Left forelimb (tissue), 1 donor: ENCODE data around the gene AKAP13.

Experiments used
- DNase-seq: peaks from one replicate; pipeline ENCODE4 v3.0.0-alpha.2; 2018; ENCODE audit warnings: low spot score

AKAP13 gene

DNA sequence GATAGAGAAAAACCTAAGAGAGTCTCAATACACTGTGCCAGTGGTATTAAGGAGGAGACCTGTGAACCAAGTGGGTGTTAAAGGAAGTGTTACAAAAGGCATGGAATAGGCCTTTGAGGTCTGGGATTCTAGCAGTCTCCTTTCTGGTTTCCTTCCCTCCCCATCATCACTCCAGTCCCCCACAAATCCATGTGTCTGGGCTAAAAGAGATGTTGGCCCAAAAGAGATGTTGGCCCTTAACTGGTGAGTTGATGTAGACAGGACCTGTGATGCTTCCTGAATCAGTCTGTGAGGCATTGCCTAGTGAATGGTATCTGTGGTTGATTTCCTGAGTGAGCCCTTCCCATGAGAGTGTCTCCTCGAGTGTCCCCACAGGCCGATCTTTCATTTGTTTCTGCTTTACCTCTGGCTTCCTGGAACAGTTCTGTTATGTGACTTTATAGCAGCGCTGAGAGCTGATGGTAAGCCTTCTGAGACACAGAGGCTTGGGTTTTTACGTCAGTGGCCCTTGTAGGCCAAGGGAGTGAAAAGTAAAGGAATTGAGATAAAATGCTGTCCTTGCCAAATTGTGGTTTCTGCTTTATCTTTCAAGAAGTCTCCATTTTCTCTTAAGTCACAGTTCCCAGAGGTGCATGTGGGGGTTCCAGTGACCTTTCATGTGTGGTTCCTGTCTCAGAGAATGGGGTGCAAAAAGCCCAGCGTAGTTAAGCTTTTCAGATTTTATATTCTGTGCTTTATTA is 326.5 kb downstream of the AKAP13 start:
- no peak for DNase-seq

DNA sequence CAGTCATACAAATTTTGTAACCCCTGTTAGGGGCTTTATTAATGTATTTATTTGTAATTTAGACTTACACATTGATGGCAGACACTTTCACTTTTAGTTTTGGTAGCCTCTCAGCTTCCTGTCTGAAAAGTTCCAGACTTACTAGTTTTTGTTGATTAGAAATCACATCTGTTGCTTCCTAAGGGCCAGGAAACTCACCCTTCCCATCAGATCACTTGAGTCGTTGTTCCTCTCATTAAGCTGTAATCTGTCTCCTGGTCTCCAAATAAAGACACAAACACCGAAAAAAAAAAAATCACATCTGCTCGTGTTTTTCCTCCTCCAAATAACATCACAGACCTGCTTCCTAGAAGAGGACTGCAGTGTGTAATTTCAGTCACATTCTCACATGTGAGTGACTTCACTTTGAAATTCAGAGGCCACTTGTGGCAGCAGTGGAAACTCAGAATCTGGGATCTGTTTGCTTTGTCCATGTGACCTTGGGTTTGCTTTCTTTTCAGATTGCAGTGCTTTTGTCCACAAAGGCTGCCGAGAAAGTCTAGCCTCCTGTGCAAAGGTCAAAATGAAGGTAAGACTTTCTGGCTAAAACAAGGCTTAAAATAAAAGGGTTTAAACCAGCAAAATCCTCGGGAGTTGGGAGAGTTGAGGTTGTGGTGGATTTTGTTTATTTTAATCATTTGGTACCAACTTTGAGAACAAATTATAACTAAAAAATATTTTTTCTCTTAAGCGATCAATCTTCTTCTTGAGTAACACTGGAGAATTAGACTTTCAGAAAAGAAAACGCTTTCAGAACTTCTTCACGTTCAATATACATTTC is 327.3 kb downstream of the AKAP13 start:
- DNase-seq, result no peak

DNA sequence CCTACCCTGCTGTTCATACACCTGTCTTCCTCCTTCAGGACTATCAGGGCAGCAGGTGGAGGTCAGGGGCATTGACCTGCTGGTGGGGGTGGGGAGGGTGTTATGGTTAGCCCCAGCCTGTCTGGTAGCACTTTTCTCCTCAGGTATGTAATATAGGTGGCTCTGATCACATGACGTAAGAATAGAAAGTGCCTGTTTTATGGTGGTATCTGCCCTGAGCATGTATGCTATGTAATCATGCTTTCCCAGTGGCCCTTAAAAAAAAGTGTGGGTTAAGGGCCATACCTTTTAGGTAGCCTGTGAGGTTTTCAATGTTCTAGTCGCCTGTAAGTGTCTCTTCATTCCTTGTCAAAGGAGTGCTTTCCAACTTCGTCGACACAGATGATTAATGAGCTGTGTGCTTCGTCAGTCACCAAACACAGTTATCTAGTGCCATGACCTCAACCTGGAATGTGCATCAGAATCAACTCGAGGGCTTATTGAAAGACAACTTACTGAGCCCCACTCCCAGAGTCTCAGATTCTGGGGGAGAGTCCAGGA is 328.1 kb downstream of the AKAP13 start:
- DNase-seq, result no peak

DNA sequence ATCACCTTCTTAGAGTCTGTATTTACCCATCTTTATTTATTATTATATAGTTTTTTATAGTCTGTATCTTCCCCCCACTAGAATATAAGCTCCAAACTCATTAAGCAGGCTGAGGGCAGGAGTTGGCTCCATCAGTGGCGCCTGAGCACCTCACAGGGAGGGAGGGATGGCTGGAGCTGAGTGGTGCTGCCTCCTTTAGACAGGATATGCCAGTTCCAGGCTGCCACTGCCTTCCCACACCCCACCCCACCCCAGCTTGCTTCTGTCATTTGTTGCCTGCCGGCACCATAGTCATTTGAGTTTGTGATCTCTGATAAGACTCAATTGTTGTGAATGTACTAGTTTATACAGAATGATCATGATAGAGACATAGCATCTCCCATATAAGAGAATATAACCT is 328.8 kb downstream of the AKAP13 start:
- no peak for DNase-seq

DNA sequence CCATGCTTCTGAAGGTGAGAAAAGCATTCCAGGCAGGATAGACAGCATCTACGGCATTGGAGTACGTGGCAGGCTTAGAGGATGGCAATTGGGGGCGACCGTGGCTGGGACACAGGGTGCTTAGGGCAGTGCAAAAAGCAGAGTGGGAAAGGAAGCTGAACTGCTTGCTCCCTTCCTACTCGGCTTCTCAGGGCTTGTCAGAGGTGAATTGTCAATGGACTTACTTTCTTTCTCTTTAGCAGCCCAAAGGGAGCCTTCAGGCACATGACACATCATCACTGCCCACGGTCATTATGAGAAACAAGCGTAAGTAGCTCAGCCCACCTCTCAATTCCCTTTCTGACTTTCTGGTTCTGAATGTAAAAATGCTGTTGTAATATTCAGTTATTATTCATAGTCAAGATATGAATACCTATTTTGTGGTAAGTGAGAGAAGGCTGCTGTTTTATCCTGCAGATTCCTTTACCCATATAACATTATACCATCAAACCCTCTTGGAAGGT is 330.0 kb downstream of the AKAP13 start:
- DNase-seq, result no peak

DNA sequence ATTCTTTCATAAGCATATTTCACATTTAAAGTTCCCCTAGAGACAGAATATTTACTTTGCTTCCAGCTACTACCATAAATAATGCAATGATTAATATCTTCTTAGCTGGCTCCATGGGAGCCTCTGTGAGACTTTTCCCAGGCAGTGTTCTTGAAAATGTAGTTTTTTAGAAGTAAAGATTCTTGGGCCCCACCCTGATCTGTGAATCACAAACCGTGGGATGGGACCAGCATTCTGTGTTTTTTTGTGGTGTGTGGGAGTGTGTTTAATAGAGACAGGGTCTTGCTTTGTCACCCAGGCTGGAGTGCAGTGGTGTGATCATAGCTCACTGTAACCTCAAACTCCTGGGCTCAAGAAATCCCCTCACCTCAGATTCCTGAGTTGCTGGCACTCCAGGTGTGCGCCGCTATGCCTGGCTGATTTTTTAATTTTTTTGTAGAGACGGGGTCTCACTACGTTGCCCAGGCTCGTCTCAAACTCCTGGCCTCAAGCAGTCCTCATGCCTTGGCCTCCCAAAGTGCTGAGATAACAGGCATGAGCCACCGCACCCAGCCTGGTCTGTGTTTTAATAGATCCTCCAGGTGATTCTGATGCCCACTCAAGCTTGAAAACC is 331.3 kb downstream of the AKAP13 start:
- no peak for DNase-seq

DNA sequence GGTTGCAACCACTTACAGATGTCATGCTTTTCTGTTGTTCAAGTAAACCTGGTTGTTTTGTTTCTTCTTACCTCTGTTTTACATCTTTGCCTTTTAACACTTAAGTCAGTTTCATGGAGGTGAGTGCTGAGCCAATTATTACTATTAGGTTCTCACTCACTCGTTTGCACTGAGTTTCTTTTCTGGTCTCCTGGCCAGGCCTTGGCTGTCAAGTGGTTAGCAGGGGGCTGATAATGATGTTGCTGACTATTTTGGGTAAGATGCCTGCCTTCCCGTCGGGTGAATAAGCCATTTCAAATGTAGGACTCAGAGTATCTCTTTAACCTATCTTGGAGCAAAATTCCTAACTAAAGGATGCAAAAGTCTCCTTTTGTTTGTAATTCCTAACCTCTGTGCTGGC is 335.9 kb downstream of the AKAP13 start:
- no peak for DNase-seq

DNA sequence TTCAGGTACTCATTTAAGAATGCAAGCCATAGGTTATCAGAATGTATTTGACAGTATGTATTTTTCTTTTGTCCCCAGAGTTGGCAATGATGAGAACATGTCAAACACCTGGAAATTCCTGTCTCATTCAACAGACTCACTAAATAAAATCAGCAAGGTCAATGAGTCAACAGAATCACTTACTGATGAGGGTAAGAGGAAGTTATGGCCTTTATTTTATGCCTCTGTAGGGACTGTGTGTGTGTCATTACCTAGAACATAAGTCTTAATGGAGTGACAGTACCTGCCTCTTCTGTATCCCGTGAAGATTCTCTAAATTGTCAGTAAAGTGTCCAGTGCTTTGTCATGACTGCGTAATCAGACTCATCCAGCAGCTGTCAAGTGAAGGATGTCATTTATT is 336.8 kb downstream of the AKAP13 start:
- DNase-seq, result no peak

DNA sequence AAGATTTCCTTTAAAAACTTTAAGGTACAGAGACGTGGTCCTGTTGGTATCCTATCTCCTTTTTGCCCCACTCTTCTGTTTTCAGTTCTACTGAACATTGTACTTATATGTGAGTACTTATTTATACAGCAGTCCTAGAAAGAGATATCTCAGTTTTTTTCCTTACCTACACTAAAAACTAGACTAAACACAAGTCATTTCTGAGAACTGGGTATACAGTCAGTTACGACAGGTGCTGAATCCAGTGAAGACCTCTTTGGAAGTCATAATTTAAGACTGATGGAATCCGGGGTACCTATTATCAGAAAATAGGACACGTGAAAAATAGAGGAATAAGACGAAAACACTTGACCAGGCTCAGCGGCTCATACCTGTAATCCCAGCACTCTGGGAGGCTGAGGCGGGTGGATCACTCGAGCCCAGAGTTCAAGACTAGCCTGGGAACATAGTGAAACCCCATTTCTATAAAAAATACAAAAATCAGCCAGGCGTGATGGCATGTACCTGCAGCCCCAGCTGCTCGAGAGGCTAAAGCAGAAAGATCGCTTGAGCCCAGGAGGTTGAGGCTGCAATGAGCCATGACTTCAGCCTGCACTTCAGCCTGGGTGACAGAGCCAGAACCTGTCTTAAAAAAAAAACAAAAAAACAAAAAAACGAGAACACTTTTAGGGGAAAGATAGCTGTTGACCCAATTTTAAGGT is 338.0 kb downstream of the AKAP13 start:
- DNase-seq, result no peak

DNA sequence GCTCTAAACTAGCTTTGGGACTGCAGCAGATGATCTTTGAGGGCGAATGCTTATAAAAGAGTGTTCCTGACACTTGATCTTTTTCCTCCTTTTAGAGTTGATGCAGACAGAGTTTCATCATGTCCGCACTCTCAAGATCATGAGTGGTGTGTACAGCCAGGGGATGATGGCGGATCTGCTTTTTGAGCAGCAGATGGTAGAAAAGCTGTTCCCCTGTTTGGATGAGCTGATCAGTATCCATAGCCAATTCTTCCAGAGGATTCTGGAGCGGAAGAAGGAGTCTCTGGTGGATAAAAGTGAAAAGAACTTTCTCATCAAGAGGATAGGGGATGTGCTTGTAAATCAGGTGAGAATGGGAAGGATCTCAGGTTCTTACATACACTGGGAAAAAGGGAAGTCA is 338.6 kb downstream of the AKAP13 start:
- no peak for DNase-seq

DNA sequence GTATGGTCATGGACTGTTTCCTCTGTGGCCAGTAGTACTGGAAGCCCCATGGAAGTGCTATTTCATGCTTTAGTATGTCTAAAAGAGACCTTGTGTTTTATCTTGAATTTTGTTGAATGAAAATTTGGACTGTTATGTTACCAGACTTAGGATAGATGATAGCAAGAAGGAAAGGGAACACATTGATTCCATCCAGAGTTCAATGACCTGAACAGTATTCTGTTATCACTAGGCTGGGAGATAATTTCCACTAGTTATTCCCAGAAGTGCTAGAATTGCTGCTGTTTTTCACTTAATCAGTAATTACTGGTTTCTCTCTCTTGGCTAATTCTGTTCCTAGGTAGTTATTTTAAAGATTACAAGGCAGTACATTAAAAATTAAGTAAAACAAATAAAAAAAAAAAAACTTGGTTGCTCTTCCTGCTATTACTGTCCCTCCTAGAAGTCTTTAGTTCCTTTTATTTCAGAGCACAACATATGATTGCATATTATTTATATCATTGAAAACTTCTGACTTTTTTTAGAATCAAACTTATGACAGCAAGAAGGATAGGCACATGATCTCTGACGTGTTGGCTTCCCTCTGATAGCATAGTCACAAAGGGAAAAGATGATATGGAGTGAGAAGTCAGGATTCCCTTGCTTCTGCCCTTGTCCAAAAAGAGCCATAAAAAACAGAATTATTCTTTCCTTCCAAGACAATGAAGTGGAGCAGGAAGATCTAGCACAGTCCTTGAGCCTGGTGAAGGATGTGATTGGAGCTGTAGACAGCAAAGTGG is 342.2 kb downstream of the AKAP13 start:
- no peak for DNase-seq

DNA sequence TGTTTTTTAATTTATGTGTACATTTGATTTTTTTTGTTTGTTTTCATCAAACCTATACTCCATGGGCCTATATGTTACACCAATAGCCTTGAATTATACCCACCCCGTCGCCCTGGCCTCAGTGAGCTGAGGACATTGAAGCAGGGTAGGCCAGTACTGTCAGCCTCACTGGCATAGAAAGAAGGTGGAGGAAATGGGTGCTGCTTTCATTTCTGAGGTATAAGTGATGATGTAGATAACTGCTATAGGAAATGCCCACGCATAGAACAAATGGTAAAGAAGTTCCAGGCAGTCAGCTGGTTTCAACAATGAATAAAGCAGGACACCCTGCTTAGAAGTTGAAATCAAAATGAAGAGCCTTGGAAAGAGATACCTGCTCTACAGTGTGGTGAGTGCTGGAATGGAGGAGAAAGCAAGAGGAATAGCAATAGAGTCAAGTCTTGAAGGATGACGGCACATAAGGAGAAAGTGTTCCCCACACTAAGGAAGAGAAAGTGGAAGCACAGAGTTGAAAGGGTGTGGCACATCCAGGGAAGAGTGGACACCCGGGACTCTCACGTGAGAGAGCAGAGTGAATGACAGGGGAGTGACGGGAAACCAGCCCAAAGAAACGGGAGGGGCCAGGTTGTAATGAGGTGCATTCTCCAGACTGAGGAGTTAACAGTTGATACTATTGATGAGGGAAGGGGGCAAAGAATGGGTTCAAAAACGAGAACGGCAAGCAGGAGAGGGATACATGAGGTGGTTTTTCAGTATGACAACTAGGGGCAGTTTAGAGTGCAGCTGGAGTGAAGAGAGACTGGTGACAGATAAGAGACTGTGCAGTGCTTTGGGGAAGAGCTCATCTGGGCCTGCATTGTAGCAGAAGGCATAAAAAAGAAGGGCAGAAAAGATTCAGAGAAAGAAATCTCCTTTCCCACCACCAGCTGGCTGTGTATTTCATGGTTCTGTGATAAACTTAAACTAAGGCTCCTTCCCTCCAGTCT is 343.9 kb downstream of the AKAP13 start:
- DNase-seq, result no peak

DNA sequence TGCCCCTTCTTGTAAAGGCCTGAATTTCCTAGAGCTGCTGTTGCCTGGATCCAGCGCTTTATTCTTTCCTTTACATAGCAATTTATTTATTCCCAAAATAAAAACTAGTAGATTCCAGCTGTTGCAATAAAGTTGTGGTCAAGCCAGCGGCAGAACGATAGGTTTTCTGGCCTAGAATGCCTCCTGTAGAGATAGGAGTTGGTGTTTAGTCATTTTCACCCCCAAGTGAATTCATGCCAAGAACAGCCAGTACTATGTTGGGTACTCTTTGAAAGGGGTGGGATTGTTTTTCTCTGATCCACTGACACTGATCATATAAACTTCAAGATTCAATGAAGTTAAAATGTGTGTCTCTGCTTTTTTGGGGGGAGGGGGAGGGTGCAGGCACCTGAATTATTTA is 344.6 kb downstream of the AKAP13 start:
- no peak for DNase-seq

DNA sequence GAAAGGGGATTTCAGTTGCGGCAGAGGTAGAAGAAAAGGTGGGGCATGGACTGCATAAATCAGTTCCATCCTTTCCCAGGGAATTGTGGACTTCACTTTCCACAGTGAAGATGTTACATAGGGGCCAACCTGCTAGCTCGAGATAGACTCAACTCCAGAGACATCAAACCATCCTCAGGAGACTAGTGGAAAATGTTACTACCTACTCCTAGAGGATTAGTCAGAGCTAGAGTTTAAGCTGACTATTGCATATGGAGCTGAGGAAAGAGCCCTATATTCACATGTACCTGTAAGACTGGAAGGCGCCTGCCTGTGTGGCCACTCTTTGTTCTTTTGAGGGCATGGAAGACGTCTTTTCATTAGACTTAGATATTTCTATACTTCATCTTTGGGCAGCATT is 345.2 kb downstream of the AKAP13 start:
- DNase-seq, result no peak

DNA sequence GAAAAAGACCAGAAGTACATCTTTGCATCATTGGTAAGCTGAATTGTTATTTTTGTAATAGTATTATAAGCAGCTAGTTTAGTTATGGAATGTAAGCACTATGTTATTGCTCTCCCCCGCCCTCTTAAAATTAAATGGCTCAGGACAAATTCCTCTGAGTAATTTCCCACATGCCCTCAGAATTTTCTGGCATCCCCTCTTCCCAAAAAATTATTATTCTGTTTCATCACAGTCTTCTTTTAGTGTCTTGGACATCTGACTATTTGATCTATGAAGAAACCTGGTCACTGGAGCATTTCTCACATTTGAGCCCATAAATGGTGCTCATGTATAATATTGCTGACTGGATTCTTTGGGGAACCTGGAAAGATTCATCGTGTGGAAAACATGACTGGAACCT is 346.1 kb downstream of the AKAP13 start:
- no peak for DNase-seq

DNA sequence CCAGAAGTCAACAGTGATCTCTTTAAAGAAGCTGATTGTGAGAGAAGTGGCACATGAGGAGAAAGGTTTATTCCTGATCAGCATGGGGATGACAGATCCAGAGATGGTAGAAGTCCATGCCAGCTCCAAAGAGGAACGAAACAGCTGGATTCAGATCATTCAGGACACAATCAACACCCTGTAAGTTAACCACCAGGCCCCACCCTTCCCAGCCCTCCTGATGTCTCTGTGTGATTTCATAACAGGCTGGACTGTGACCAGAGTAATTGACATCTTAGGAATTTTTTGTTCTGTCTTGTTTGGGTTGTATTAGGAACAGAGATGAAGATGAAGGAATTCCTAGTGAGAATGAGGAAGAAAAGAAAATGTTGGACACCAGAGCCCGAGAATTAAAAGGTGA is 346.7 kb downstream of the AKAP13 start:
- no peak for DNase-seq

DNA sequence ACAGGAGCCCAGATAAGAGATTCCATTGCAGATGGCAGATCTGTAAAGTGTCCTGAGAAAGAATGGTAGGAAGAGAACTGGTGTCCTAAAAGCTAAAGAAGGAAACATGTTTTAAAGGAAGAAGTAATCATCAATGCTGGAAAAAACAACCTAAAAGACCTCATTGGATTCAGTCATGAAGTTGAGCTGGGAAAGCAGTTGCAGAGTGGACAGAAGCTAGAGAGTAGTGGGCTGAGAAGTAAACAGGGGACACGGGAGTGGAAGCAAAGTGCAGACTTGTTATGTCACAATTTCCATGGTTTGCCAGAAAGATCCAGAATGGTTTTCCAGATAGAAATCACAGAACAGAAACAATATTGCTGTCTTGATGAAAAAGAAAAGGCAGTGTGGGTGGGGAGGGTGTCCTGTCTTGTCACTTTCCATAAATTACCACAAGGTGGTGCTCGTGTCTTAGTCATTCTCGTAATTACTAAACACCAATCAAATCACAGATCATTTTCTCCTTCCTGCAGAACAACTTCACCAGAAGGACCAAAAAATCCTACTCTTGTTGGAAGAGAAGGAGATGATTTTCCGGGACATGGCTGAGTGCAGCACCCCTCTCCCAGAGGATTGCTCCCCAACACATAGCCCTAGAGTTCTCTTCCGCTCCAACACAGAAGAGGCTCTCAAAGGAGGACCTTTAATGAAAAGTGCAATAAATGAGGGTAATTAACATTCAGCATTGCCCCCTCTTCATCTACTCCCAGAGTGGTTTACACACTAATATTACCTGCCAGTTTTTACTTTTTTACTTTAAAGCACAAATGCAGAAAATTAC is 349.8 kb downstream of the AKAP13 start:
- no peak for DNase-seq

DNA sequence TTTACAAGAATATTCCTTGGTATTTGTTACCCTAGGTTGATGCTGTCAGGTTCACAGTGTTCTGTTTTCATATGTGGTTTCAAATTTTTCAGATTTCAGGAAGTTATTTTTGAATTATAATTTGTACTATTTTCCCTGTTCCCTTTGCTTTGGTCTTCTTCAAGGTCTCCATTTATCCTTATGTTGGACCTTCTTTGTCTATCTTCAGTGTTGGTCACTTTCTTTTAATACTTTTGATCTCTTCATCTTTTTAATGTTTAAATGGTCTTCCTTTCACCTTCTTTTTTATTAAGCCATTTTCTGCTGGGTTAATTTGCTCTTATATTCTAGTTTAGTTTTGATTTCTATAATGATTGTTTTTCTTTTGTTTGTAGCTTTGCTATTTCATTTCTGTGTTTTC is 353.0 kb downstream of the AKAP13 start:
- DNase-seq, result no peak

DNA sequence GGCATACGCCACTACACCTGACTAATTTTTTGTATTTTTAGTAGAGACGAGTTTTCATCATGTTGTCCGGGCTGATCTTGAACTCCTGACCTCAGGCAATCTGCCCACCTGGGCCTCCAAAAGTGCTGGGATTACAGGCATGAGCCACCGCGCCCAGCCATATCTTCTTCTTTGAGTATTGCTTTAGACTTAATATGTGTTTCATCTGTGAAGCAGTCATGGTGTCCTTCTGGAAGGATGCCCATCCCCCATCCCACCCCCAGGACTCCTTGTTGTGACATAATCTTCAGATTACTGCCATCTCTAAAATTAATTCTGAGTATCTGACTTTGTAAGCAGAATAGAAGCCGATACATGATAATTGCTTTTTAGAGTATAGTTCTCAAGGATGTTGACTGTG is 356.7 kb downstream of the AKAP13 start:
- DNase-seq, result no peak
